Measurements from ENCODE around the gene SMLR1. TPM values are rescaled to one million over a fixed set of nuclear protein-coding genes. Genes with fewer than 3 reads are reported as not detected.

SMLR1 gene
- total and polyA plus RNA-seq, 2 donors (not counting 3 experiments of a cell fraction or from before 2014, with no cell fraction given): not detected

GRCh38 chr6:130825772-130826441 lies 1.3 kb upstream of the SMLR1 start:
- no peaks in the 10 kb centered on the region for H3K27me3 ChIP-seq (ENCODE audit: control insufficient read depth in 2 of 2, insufficient read depth in 2 of 2, low read length in 2 of 2)
- no peaks in the 10 kb centered on the region for H3K9me1 ChIP-seq (replicated peaks; ENCODE audit: control insufficient read depth, extremely low read depth, insufficient read depth, low read length)
- H3K4me3 ChIP-seq (replicated peaks in 1 of 3; ENCODE audit: insufficient read depth in 1 of 3, low read depth in 1 of 3, low read length in 3 of 3): no peak overlapping the region
- H3K79me2 ChIP-seq (ENCODE audit: control insufficient read depth, insufficient read depth, low read length): no peaks in the 10 kb centered on the region
- FAIRE-seq: no peak
- no peak overlapping the region for H3K4me2 ChIP-seq (ENCODE audit: insufficient read depth, low read length)
- DNase-seq (ENCODE audit: low read depth, low spot score): no peak
- H3K27ac ChIP-seq (ENCODE audit: insufficient read depth, low read depth, low read length): no peak overlapping the region
- ChIA-PET POLR2A (no interaction called here), CTCF (interaction anchor here (1.4 kb wide), 1 partner anchor 10 kb away, joined by 3 read pairs; no protein-coding TSS in a partner anchor)
- H3K9me3 ChIP-seq (replicated peaks; ENCODE audit: control insufficient read depth, insufficient read depth, low read length): no peaks in the 10 kb centered on the region
- dilution Hi-C loops (cut with MboI; ENCODE audit: extremely low pct_ligation_motif_present, low sequenced_read_pairs) (no loop called here), intact Hi-C loops (cut with micrococcal nuclease) (no loop called here)
- TF ChIP-seq POLR2A (IDR thresholded peaks at IDR 0.05; ENCODE audit: low read depth, low read length): no peak
- no peak for TF ChIP-seq MYC (IDR thresholded peaks at IDR 0.05; ENCODE audit: low read depth, low read length)
- BruUV-seq (replicated peaks): no TSS peak
- H3K9ac ChIP-seq (replicated peaks; ENCODE audit: extremely low read depth, insufficient read depth, low read length): no peak overlapping the region
- no peaks in the 10 kb centered on the region for H3K36me3 ChIP-seq (ENCODE audit: control insufficient read depth in 2 of 2, extremely low read depth in 1 of 2, insufficient read depth in 2 of 2, low read length in 2 of 2)
- no peaks in the 10 kb centered on the region for H4K20me1 ChIP-seq (replicated peaks; ENCODE audit: control insufficient read depth, extremely low read depth, insufficient read depth, low read length)
- no peak overlapping the region for H2AFZ ChIP-seq (ENCODE audit: low read depth, low read length)
- no peaks in the 10 kb centered on the region for H3K4me1 ChIP-seq (ENCODE audit: control insufficient read depth, extremely low read depth, insufficient read depth, low read length)

DNA sequence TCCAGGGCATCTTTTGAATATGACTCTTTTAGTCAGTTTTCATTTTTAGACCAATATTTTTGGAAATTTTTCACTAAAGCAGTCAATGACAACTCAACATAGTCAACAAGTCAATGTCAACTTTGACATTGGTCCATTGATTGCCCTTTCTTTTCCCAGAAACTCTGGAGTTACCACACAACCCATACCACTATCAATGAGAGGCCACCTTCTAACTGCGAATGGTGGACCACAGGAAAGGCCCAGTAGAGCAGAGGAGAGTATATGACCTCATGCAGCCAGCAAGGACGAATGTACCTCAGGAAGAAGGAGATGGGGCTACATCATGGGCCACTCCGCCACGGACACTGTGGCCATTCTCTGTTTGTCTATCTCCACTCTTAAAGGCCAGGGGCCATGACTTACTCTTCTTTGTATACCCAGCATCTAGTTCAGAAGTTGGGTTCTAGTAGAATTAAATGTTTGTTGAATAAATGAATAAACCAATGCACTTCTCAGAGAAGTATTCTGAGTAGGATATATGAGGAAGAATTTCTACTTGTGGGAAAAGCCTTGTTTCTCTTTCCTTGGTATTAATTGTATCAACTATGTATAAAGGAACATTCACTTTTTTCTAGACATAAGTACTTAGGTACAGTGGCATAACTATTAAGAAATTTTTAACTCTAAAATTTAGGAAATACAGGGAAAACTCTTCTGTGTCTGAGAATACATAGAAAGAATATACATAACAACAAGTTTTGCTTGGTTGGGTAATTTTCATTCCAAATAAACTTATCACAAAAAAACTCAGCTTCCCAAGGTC lies 562 bp upstream of the SMLR1 start:
- intact Hi-C loops (cut with micrococcal nuclease) (no loop called here), dilution Hi-C loops (cut with MboI; ENCODE audit: extremely low pct_ligation_motif_present, low sequenced_read_pairs) (no loop called here)
- no peak overlapping the region for H3K27ac ChIP-seq (ENCODE audit: insufficient read depth, low read depth, low read length)
- H3K4me1 ChIP-seq (ENCODE audit: control insufficient read depth, extremely low read depth, insufficient read depth, low read length): no peaks in the 10 kb centered on the region
- H3K4me2 ChIP-seq (ENCODE audit: insufficient read depth, low read length): no peak overlapping the region
- H3K36me3 ChIP-seq (ENCODE audit: control insufficient read depth in 2 of 2, extremely low read depth in 1 of 2, insufficient read depth in 2 of 2, low read length in 2 of 2): no peaks in the 10 kb centered on the region
- no peaks in the 10 kb centered on the region for H3K9me3 ChIP-seq (replicated peaks; ENCODE audit: control insufficient read depth, insufficient read depth, low read length)
- TF ChIP-seq FOS (IDR thresholded peaks at IDR 0.05; ENCODE audit: borderline replicate concordance, insufficient read depth, low read length): no peak
- TF ChIP-seq EZH2 (IDR thresholded peaks at IDR 0.05; ENCODE audit: borderline replicate concordance, low read depth, low read length, severe bottlenecking): no peak
- TF ChIP-seq CTCF (IDR thresholded peaks at IDR 0.05; ENCODE audit: extremely low read depth in 1 of 2, insufficient read depth in 1 of 2, low read depth in 1 of 2, low read length in 2 of 2): no peak
- TF ChIP-seq, protein P1, sequence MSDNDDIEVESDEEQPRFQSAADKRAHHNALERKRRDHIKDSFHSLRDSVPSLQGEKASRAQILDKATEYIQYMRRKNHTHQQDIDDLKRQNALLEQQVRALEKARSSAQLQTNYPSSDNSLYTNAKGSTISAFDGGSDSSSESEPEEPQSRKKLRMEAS (IDR thresholded peaks at IDR 0.05; ENCODE audit: insufficient read depth, insufficient read length): no peak
- TF ChIP-seq POLR2AphosphoS5 (IDR thresholded peaks at IDR 0.05; ENCODE audit: insufficient read depth, low read depth, low read length): no peak
- TF ChIP-seq MYC (IDR thresholded peaks at IDR 0.05; ENCODE audit: low read depth, low read length): no peak
- TF ChIP-seq JUN (IDR thresholded peaks at IDR 0.05; ENCODE audit: borderline replicate concordance, insufficient read depth, insufficient read length, low read depth): no peak
- no peak for TF ChIP-seq POLR2A (IDR thresholded peaks at IDR 0.05; ENCODE audit: low read depth, low read length)
- no peak for TF ChIP-seq GATA2 (IDR thresholded peaks at IDR 0.05; ENCODE audit: insufficient read depth, insufficient read length, low read depth, low read length)
- no peak overlapping the region for H2AFZ ChIP-seq (ENCODE audit: low read depth, low read length)
- H3K9ac ChIP-seq (replicated peaks; ENCODE audit: extremely low read depth, insufficient read depth, low read length): no peak overlapping the region
- H3K79me2 ChIP-seq (ENCODE audit: control insufficient read depth, insufficient read depth, low read length): no peaks in the 10 kb centered on the region
- ChIA-PET POLR2A (no interaction called here), CTCF (interaction anchor here (1.3 kb wide), 1 partner anchor 461 kb away, joined by 3 read pairs; the partner anchor contains the start of gene TMEM200A)
- no peaks in the 10 kb centered on the region for H3K27me3 ChIP-seq (ENCODE audit: control insufficient read depth in 2 of 2, insufficient read depth in 2 of 2, low read length in 2 of 2)
- DNase-seq (ENCODE audit: low read depth, low spot score): no peak
- no peaks in the 10 kb centered on the region for H3K9me1 ChIP-seq (replicated peaks; ENCODE audit: control insufficient read depth, extremely low read depth, insufficient read depth, low read length)
- BruUV-seq (replicated peaks): no TSS peak
- H4K20me1 ChIP-seq (replicated peaks; ENCODE audit: control insufficient read depth, extremely low read depth, insufficient read depth, low read length): no peaks in the 10 kb centered on the region
- no peak for FAIRE-seq
- no peak overlapping the region for H3K4me3 ChIP-seq (replicated peaks in 1 of 3; ENCODE audit: insufficient read depth in 1 of 3, low read depth in 1 of 3, low read length in 3 of 3)
